ENCODE measurements around the gene SLC1A5.

DNA sequence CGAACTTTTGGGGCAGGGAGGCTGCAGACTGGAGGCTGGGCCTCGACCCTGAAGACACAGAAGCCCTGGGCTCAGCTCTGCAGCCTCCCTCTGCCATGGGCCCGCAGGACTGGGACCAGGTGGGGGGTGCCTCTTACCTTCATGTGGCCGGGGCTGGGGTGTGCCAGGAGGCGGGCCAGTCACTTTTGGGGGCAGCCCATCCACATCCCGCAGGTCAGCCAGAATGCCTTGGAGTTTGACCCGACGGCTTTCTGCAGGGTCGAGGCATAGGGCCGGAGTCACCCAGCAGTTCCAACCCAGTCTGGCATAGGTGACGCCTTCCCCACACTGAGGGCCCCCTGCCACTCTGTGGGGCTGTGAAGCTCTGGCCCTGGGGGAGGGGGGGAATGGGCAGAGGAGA is 60.6 kb downstream of the SLC1A5 start:
- TF ChIP-seq, protein P1, sequence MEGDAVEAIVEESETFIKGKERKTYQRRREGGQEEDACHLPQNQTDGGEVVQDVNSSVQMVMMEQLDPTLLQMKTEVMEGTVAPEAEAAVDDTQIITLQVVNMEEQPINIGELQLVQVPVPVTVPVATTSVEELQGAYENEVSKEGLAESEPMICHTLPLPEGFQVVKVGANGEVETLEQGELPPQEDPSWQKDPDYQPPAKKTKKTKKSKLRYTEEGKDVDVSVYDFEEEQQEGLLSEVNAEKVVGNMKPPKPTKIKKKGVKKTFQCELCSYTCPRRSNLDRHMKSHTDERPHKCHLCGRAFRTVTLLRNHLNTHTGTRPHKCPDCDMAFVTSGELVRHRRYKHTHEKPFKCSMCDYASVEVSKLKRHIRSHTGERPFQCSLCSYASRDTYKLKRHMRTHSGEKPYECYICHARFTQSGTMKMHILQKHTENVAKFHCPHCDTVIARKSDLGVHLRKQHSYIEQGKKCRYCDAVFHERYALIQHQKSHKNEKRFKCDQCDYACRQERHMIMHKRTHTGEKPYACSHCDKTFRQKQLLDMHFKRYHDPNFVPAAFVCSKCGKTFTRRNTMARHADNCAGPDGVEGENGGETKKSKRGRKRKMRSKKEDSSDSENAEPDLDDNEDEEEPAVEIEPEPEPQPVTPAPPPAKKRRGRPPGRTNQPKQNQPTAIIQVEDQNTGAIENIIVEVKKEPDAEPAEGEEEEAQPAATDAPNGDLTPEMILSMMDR (IDR thresholded peaks at IDR 0.05; ENCODE audit: insufficient read depth, low read depth, low read length), result no peak
- no peak for TF ChIP-seq EZH2 (IDR thresholded peaks at IDR 0.05; ENCODE audit: insufficient read depth, low read length)
